GM19193 (cell line): ENCODE results near the gene ZMYND8.

Experiments used
- POLR2A ChIP-seq: IDR thresholded peaks from 4 replicates; pipeline ENCODE4 v1.6.1; 2011; ENCODE audit not compliant: insufficient read depth, insufficient read length; ENCODE audit errors: extremely low read depth

Gene ZMYND8

GRCh38 chr20:47215653-47216397 is 140.7 kb downstream of the ZMYND8 start:
- no peak for TF ChIP-seq POLR2A

GRCh38 chr20:47213966-47214365 is 142.5 kb downstream of the ZMYND8 start:
- no peak for TF ChIP-seq POLR2A

GRCh38 chr20:47212606-47213207 is 143.8 kb downstream of the ZMYND8 start:
- TF ChIP-seq POLR2A, result no peak

- no peak for TF ChIP-seq POLR2A
These were observed 145.5 kb downstream of the ZMYND8 start for GRCh38 chr20:47211036-47211435.

GRCh38 chr20:47210470-47210869 is 146.0 kb downstream of the ZMYND8 start:
- no peak for TF ChIP-seq POLR2A

- no peak for TF ChIP-seq POLR2A
These were observed 146.5 kb downstream of the ZMYND8 start for GRCh38 chr20:47209982-47210381.

GRCh38 chr20:47208534-47209174 is 147.8 kb downstream of the ZMYND8 start:
- TF ChIP-seq POLR2A, result peak; percentile 21

GRCh38 chr20:47206962-47207641 is 149.4 kb downstream of the ZMYND8 start:
- no peak for TF ChIP-seq POLR2A

- TF ChIP-seq POLR2A, result no peak
These were observed 150.8 kb downstream of the ZMYND8 start for GRCh38 chr20:47205577-47206123.

GRCh38 chr20:47204008-47204849 is 152.3 kb downstream of the ZMYND8 start:
- TF ChIP-seq POLR2A, result no peak

- TF ChIP-seq POLR2A, result no peak
These were observed 153.5 kb downstream of the ZMYND8 start for GRCh38 chr20:47202733-47203667.

GRCh38 chr20:47201074-47201730 is 155.3 kb downstream of the ZMYND8 start:
- TF ChIP-seq POLR2A, result no peak
